NCI-H82 treated with DMSO at 0.1 percent for 48 hours (cell line): ENCODE results near the gene TRMT61A.

Experiments
- DNase-seq: peaks from one replicate; lab custom pipeline; 2025; ENCODE audit not compliant: unreplicated experiment; lab: John Stamatoyannopoulos, UW

Gene TRMT61A

GRCh38 chr14:103528587-103529382 is at the start of gene TRMT61A:
TRMT61A (plus strand) TSS chr14:103529196; CDS start chr14:103529979, 783 bp downstream.
- peak; percentile 41 for DNase-seq

- no peak for DNase-seq
Measured at GRCh38 chr14:103480595-103480994, 48.4 kb upstream of the TRMT61A start.

- no peak for DNase-seq
Measured at GRCh38 chr14:103483600-103483999, 45.4 kb upstream of the TRMT61A start.

DNA sequence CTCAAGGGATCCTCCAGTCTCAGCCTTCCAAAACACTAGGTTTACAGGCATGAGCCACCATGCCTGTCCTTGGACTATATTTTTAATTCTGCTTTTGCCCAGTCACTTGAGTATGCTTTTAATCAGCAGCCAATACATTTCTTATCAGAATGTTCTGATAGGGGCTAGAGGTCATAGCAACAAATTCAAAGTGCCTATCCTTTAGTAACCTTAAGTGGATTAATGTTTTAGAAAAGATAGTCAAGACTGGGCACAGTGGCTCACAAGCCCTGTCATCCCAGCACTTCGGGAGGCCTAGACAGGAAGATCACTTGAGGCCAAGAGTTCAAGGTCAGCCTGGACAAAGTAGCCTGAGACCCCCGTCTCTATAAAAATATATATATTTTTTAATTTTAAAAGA is 43.5 kb upstream of the TRMT61A start:
- DNase-seq: no peak

DNA sequence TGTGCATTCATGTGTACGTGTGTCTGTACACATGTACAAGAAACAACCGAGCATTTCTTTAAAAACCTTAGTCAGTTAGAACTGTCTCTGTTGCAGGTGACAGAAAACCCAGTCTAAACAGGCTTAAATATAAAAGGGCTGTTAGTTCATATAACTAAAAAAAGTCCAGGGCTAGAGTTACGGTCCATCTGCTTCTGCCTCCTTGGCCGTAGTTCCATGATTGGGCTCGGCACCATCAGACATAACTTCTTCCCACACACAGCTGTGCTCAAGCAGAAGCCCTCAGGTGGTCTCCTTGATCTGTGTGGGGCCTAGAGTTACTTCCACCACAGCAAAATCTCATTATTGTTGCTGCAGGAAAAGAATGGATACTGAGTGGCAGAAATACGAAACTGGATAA is 40.9 kb upstream of the TRMT61A start:
- no peak for DNase-seq

- DNase-seq: no peak
Measured at GRCh38 chr14:103488960-103489359, 40.0 kb upstream of the TRMT61A start.

DNA sequence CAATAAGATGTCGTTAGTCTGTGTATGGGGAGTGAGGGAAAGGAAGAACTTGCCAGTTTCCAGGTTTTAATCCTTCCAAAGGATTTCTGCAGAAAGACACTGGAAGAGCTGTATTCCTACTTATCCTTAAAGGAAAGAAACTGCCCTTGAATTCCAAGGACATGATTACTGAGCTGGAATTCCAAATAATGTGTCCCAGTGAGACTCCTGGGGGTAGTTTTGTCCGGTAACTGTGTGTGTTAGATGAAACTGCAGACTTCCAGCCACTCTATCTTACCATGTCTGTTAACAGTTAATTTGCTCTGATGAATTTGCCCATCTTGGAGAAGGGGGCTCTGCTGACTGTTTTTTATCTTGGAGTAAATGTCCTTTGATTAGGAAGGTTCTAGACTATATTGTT is 39.4 kb upstream of the TRMT61A start:
- DNase-seq: no peak

DNA sequence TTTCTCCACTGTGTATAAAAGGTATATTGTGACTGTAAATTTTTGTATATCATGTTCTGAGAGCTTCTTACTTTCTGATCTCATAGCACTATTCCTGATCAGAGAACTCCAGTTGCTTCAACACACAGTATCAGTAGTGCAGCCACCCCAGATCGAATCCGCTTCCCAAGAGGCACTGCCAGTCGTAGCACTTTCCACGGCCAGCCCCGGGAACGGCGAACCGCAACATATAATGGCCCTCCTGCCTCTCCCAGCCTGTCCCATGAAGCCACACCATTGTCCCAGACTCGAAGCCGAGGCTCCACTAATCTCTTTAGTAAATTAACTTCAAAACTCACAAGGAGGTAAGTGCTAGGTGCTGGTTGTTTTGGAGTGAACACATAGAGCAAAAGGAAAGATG is 37.3 kb upstream of the TRMT61A start:
- no peak for DNase-seq

GRCh38 chr14:103492156-103492925 is 36.7 kb upstream of the TRMT61A start:
- DNase-seq: no peak

- DNase-seq: no peak
Measured at GRCh38 chr14:103495854-103496253, 33.1 kb upstream of the TRMT61A start.

DNA sequence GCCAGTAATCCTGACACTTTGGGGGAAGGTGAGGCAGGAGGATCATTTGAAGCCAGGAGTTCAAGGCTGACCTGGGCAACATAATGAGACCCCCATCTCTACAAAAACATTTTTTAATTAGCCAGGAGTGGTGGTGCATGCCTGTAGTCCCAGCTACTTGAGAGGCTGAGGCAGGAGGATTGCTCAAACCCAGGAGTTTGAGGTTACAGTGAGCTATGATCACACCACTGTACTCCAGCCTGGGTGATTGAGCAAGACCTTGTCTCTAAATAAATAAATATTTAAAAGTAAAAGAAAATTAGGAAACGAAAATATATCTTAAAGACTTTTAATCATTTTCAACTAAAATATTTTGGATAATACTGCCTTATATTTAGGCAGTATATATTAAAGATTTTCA is 32.2 kb upstream of the TRMT61A start:
- DNase-seq: no peak

DNA sequence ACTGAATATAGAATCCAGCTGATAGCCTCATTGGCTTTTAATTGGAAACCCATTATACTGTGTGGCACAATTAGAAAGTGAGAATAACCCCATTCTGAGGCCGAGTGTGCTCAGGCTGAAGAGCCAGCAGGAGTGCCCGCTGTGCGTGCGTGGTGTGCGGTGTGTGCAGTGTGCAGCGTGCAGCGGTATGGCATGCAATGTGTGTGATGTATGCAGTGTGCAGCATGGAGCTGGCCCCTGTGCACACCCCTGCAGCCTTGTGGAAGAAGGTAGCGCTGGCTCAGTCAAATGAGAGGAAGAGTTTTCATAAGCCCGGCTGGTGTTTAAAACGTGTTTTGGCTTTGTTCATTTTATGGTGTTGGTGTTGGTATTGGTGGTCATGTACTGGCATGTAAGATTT is 29.3 kb upstream of the TRMT61A start:
- DNase-seq: no peak

GRCh38 chr14:103500148-103500990 is 28.6 kb upstream of the TRMT61A start:
- peak; percentile 31 for DNase-seq

DNA sequence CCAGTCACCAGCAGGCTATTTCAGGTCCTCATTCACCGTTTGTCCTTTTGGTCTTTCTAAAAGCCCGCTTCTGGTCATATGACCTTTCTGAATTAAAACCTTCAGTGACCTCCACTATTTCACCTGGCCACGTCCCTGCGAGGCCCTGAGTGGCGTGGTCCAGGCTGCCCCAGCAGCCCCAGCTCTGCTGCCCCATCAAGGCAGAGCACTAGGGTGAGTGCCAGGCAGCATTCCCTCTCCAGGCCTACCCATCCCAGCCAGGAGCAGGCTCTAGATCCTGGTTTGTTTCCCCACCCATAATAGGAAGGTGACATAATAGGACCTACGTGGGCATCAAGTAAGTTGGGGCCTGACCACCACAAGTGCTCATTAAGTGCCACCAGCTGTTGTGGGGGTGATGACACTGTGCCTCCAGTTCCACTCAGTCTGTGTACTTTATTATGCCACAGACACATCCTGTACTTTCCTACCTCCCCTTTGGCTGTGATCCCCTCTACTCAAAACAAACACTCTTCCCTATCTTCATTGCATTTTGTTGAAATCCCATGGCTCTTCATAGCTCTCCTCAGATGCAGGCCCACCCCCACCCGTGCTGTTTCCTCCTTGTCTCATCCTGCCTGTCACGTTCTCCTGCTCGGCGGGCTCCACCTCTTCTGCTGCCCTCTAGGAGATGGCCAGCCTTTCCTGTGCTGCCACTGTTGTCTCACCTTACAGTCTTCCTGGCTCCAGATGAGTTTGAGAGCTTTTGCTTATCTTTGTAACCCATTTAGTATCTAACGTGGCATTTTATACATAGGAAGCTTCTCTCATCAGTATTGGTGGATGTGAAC is 27.7 kb upstream of the TRMT61A start:
- no peak for DNase-seq

DNA sequence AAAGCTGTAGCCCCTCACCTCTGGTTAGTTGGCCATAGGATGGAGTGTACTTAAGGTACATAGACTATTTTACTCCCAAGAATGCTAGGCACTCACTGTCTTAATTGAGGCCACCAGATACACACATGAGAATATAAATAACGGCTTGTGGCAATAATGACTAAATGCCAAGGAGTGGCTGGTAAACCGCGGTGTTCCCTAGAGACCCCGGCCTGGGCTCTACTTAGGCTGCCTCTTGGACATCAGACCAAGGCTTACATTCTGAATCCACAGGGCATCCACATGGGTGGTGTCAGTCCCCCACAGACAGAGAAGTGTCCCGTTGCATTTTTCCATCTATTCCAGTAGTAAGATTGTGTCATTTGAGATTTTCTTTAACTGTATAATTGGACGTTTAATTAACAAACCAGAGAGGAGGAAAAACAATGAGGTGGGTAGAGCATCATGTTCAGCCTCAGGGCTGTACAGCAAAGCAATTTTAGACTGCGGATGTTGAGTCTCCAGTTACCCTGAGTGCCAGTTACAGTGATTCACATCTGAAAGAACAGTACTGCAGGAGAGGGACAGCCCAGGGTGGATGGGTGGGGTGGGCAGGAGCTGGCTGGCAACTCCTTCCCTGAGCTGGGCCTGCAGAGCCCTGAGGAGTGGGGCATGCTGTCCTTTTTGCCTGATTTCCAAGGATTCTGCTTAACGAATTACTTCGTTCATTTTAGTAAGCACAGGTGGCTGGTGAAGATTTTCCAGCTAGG is 26.9 kb upstream of the TRMT61A start:
- DNase-seq: no peak

GRCh38 chr14:103502877-103503276 is 26.1 kb upstream of the TRMT61A start:
- DNase-seq: no peak

- DNase-seq: no peak
Measured at GRCh38 chr14:103503296-103503695, 25.7 kb upstream of the TRMT61A start.

DNA sequence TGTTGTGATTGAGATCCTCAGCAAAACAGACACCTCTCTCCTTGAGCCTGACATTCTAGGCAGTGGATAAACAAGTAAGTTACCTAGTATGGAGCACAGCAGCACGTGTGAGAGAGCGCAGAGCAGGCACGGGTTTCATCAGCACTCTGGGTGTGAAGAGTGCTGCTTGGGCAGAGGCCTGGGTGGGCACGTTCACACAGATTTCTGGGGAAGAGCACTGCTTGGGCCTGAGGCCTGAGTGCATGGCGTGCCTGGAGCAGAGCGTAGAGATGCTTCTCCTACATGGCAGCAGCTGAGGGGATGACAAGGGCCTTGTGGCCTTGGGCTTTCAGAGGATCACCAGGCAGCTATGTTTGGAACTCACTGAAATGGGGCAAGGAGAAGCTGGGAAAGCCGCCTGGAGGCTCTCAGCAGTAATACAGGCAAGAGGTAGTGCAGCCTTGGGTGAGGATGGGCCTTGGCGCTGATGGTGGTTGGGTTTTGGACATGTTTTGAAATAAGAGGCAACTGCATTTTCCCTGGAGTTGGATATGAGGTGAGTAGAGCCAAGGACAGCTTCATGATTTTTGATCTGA is 23.9 kb upstream of the TRMT61A start:
- DNase-seq: no peak

GRCh38 chr14:103507751-103508150 is 21.2 kb upstream of the TRMT61A start:
- DNase-seq: no peak
